Epidermal melanocyte (primary cell): Measurements from ENCODE around the gene VMP1.
A peak's percentile ranks its signal among the peaks of the same experiment; 100 is the strongest.
"Not testable (repeated sequence)": the region's sequence is repeated elsewhere in the genome, so short reads cannot be mapped to it uniquely, and the experiment has no call there.

ENCODE experiments used
- DNase-seq: peaks from one replicate; pipeline ENCODE4 v3.0.0; 2011; ENCODE audit warnings: low spot score; ENCODE audit not compliant: insufficient read length

The VMP1 gene

GRCh38 chr17:59806322-59806721 is 98.9 kb downstream of the VMP1 start:
- DNase-seq, result not testable (repeated sequence)

GRCh38 chr17:59807892-59808509 is 100.5 kb downstream of the VMP1 start:
- DNase-seq, result no peak

GRCh38 chr17:59810894-59811153 is 103.4 kb downstream of the VMP1 start:
- DNase-seq, result no peak

DNA sequence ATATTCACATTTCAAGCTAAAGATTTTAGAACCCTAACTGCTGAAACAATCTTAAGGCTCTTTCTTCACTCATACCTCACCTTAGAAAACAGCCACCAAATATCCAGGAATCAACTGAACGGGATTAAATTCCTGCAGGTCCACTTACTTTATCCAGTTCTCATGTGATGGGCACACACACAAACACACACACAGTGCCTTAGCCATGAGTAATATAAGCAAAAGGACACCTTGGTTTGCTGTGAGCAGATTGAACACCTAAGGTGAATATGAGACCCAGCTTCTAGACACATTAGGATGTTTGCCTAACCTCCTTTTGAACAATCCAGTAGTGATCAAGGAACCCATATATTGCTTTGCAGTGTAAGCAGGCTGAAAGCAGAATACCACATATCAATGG is 103.8 kb downstream of the VMP1 start:
- no peak for DNase-seq

GRCh38 chr17:59812139-59812538 is 104.7 kb downstream of the VMP1 start:
- no peak for DNase-seq

GRCh38 chr17:59814276-59814675 is 106.8 kb downstream of the VMP1 start:
- DNase-seq, result no peak

GRCh38 chr17:59814685-59815084 is 107.2 kb downstream of the VMP1 start:
- DNase-seq, result no peak

DNA sequence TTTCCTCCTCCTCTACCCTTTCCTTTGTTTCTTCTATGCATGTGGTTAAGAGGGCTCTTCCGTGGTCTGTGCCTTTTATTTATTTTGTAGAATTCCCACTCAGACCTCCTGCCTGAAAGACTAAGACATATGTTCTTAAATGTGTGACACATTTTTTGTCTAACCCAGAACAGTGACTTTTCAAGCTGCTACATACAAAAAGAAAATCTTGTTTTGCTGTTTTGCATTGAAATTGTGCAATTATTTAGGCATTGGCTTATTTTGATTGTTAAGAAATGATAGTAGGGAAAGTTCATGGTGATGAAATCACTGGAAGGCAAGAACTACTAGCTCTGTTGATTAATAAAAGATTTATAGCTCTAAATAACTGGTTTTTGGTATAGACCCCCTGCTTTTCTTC is 108.5 kb downstream of the VMP1 start:
- DNase-seq, result no peak

GRCh38 chr17:59825533-59826322 is 118.3 kb downstream of the VMP1 start:
- DNase-seq, result peak; percentile 40

- DNase-seq, result no peak
Measured at GRCh38 chr17:59826706-59827453, 119.4 kb downstream of the VMP1 start.

- DNase-seq, result no peak
Measured at GRCh38 chr17:59827721-59828477, 120.4 kb downstream of the VMP1 start.

- DNase-seq, result no peak
Measured at GRCh38 chr17:59828478-59828760, 121.0 kb downstream of the VMP1 start.

- not testable (repeated sequence) for DNase-seq
Measured at GRCh38 chr17:59828819-59829216, 121.4 kb downstream of the VMP1 start.

DNA sequence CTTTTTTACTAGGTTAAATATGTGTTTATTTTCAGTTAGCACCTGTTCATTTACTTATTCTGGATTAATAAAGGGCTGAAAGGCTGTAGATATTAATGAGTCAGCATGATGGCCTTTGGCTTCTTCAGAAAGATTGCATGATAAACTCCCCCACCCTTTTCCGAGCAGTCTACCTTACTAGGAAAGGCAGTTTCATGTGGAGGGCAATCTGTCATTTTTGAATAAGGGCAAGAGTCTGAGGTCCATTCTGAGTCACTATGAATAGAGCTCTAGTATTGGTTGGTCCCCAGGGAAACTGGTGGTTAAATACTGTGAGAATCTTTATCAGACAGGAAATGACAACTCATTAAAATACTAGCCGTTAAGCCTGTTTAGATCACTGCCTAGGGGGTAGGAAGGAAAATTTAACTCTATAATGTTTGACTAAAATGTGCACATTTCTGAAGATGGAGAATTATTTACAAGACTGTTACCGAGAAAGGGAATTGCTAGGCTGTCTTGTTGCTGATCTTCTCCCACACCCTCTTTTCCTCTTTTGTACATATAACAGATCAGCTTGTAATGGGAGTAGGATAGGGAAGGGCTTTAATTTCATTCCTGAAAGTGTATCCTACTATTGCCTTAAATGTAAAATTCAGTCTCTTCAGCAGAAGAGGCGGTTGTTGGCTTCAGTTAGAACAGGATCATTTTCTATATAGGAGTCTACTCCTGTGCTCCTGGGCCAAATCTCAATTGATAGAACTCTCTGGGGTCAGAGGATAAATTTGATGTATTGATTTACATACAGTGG is 122.0 kb downstream of the VMP1 start:
- DNase-seq, result peak; percentile 28

DNA sequence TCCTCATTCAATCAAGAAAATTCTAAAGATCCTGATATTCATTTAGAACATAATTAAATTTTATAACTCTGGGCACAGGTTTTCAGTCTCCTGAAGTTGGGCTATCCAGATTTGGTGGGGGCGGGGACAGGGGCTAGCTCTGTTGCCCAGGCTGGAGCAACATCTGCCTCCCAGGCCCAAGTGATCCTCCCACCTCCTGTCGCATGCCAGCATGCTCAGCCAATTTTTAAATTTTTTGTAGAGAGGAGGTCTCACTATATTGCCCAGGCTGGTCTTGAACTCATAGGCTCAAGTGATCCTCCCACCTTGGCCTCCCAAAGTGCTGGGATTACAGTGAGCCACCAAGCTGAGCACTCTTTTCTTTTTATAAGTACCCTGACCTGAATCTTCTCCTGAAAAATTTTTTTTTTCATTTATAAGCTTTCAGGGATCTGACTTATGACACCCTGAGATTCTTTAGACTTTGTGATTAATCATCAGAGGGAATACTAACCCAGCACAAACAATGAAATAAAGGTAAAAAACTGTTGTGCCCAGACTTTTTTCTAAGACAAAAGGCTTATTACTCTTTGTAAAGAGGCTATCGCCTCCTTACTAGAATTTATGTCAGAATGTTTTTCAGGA is 122.7 kb downstream of the VMP1 start:
- no peak for DNase-seq

GRCh38 chr17:59830846-59831486 is 123.5 kb downstream of the VMP1 start:
- no peak for DNase-seq

- DNase-seq, result no peak
Measured at GRCh38 chr17:59832883-59833379, 125.5 kb downstream of the VMP1 start.

DNA sequence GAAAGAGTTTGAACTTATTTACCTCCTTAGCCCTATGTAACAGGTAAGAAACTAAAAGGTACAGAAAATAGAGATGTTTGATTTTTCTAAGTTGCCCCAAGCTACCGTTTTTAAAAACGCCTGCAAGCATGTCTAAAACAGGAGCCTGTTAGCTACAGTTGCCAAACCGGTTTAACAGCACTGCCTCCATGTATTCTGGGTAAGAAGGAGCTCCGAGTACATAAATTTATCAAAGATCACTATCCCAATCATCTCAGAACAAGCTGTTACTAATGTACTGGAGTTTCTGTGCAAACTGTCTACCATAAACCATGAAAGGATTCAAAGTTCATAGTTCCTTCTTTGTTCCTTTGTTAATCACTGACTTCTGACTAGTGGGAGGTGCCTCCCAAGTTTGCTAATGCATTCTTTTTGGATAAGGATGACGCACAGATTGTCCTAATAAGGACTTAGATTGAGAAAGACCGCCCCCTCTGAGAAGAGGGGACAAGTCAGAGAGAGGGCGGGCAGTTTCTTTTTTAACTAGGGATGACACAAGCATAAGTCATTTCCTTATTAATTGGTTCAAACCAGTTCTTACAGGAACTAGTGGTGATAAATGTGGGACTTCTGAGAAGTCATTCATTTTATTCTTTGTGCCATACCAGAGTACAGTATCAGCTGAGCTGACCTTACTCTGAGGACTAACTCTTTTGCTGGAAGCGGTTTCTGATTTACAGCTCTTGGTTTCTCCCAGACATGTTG is 130.0 kb downstream of the VMP1 start:
- DNase-seq, result peak; percentile 43
